Skeletal muscle satellite cell (primary cell): Measurements from ENCODE around the gene RPS21. TPM values are rescaled to one million over a fixed set of nuclear protein-coding genes. Genes with fewer than 3 reads are reported as not detected.

Experiments used
- H3K27me3 ChIP-seq: 2 replicates; pipeline ENCODE4 v1.7.0; 2013; ENCODE audit warnings: low read length; ENCODE audit not compliant: control insufficient read depth, insufficient read depth
- H3K36me3 ChIP-seq: 2 replicates; pipeline ENCODE4 v1.7.0; 2013; ENCODE audit warnings: mild to moderate bottlenecking, control low read depth, low read length; ENCODE audit not compliant: insufficient read depth
- H3K4me1 ChIP-seq: 2 replicates; pipeline ENCODE4 v1.7.0; 2013; ENCODE audit warnings: low read length; ENCODE audit not compliant: control insufficient read depth, insufficient read depth
- H3K4me2 ChIP-seq: 2 replicates; pipeline ENCODE4 v1.7.0; 2013; ENCODE audit warnings: mild to moderate bottlenecking, low read length
- H3K4me3 ChIP-seq: 2 replicates; pipeline ENCODE4 v1.7.0; 2013; ENCODE audit warnings: low read length
- H3K9ac ChIP-seq: 2 replicates; pipeline ENCODE4 v1.7.0; 2013; ENCODE audit warnings: mild to moderate bottlenecking, low read depth, low read length, moderate library complexity
- H3K9me3 ChIP-seq: replicated peaks from 2 replicates; pipeline ENCODE4 v1.7.0; 2013; ENCODE audit warnings: mild to moderate bottlenecking, control low read depth, low read length
- total RNA-seq: library from RNA; depleted of rRNA; stranded (reverse); fragments of >200 nt; gene quantifications from 2 replicates; pipeline ENCODE4 v1.2.3, GENCODE V29; 2012; rRNA removed

RPS21 gene
- total RNA-seq = 598 and 965 TPM in 2 replicates

DNA sequence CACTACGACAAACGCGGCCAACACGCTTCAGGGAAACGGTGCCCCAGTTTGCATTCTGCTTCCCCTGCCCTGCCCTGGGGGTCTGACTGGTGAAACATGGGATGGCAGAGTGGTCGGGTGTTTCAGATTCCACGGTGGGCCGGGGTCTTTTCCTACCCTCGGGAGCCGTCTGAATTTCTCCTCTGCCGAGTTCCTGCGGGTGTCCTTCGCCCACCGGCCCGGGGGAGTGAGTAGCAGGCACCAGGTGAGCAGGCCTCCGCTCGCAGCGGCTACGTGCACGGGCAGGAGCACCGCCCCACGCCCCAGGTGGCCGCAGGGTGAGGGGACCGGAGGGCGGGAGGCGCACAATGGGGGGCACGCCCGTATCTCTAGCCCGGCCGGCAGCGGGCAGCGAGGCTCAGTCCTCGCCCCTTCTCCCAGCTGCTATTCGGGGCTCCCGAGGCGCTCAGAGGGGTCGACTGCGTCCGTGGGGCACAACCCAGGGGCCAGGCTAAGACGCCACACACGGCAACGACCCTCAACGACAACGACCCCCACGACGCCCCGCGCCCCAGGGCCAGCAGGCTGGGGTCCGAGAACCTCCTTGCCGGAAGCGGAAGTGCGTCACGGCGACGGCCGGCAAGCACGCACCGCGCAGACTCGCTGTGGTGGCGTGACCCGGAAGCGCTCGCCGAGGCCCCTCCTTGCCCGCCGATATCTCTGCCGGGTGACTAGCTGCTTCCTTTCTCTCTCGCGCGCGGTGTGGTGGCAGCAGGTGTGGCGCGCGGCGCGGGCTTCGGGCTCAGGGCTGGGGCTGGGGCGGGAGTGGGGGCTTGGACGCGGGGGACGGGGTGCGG, at the start of gene RPS21:
Gene RPS21 (plus strand): TSS at position 721 of the 836 bp plus-strand sequence. CDS start 236 bp downstream, outside the sequence.
- H3K9me3 ChIP-seq = no peaks in the 10 kb centered on the region
- peaks cover 21% of the 10 kb centered on the region for H3K4me1 ChIP-seq
- no peaks in the 10 kb centered on the region for H3K27me3 ChIP-seq
- H3K4me2 ChIP-seq = peak within 1 kb of the TSS; percentile 96
- H3K9ac ChIP-seq = peak within 1 kb of the TSS; percentile 99
- peak within 1 kb of the TSS; percentile 96 for H3K4me3 ChIP-seq
- H3K36me3 ChIP-seq = peaks cover 47% of the 10 kb centered on the region

DNA sequence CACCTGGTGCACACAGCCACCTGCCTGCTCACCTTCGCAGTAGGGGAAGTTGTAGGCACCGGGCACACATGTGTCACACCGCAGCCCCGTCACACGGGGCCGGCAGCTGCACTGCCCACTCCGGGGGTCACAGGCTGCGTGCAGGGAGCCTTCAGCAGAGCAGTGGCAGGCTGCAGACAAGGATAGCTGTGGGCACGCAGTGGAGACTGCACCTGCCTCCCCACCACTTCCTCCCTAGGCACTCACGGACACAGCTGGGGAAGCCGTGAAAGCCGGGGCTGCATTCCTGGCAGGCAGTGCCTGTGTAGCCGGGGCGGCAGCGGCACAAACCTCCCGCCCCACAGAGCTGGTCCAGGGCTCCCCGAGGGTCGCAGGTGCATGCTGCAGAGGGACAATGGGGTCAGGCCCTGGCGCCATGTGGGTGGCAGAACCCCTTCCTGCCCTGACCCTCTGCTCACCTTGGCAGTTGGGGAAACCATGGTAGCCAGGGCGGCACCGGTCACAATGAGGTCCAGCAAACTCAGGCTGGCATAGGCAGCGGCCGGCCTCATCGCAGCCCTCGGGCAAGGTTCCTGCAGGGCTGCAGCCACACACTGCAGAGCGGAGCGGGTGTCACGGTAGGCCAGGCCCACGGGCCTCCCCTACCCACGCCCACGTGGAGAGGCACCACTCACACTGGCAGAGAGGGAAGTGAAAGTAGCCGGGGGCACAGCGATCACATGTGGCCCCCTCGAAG, 49.2 kb upstream of the RPS21 start:
- no peak overlapping the region for H3K4me3 ChIP-seq
- H3K9ac ChIP-seq = no peak overlapping the region
- H3K27me3 ChIP-seq = no peaks in the 10 kb centered on the region
- no peak overlapping the region for H3K4me2 ChIP-seq
- H3K9me3 ChIP-seq = peaks cover 3% of the 10 kb centered on the region
- peaks cover 17% of the 10 kb centered on the region for H3K36me3 ChIP-seq
- H3K4me1 ChIP-seq = no peaks in the 10 kb centered on the region

DNA sequence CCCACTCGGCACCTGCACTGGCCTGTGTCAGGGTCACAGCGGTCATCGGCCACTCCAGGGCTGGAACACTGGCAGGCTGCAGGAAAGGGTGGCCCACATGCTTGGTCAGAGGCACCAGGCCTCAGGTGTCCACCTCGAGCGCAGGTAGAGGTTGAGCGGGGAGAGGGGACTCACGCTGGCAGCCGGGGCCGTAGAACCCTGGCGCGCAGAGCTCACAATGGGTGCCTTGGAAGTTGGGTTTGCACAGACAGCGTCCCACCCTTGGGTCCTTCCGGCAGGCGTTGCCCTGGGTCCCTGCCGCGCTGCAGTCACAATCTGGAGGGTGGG, 48.6 kb upstream of the RPS21 start:
- Histone ChIP-seq H3K4me3 (no peak overlapping the region), H3K36me3 (peaks cover 17% of the 10 kb centered on the region), H3K9ac (no peak overlapping the region), H3K4me2 (no peak overlapping the region), H3K4me1 (no peaks in the 10 kb centered on the region), H3K9me3 (peaks cover 3% of the 10 kb centered on the region), H3K27me3 (no peaks in the 10 kb centered on the region)

DNA sequence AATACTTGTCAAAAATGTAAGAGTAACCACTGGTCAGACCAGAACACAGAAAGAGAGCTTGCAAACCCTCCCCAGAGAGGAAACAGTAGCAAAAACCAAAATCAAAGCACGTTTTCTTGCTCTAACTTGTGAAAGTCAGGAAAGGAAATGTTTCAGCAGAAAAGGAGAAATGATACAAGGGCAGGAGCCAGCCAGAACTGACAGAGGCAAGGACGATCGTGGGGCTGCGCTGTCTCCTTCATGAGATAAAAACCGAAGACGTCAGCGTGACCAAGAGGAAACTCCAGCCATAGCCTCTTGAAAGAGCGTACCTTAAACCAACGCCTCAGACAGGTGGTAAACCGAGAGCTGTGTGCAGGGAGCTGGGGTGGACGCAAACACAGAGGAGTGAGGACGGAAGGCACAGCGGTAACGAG, 47.2 kb upstream of the RPS21 start:
- peaks cover 17% of the 10 kb centered on the region for H3K36me3 ChIP-seq
- H3K4me3 ChIP-seq = no peak overlapping the region
- H3K27me3 ChIP-seq = no peaks in the 10 kb centered on the region
- H3K4me1 ChIP-seq = no peaks in the 10 kb centered on the region
- H3K9ac ChIP-seq = no peak overlapping the region
- H3K9me3 ChIP-seq = peaks cover 3% of the 10 kb centered on the region
- no peak overlapping the region for H3K4me2 ChIP-seq

DNA sequence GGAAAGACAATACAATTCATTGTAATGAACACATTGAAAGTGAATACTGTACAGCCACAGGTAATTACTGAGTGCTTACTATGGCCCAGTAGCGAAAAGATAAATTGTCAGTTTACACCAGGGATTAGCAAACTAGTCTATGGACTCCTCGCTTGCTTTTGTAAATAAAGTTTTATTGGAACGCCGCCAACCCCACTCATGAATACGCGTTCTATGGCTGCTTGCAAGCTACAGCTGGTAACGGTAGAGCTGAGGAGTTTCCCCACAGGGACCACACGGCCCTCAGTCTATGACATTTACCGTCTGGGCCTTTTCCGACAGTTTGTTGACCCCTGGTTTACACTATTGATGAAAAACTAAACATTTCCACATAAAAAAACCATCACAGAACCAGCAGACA, 44.0 kb upstream of the RPS21 start:
- Histone ChIP-seq H3K9ac (no peak overlapping the region), H3K4me2 (no peak overlapping the region), H3K4me1 (no peaks in the 10 kb centered on the region), H3K4me3 (no peak overlapping the region), H3K27me3 (no peaks in the 10 kb centered on the region), H3K36me3 (peaks cover 14% of the 10 kb centered on the region), H3K9me3 (peaks cover 3% of the 10 kb centered on the region)

DNA sequence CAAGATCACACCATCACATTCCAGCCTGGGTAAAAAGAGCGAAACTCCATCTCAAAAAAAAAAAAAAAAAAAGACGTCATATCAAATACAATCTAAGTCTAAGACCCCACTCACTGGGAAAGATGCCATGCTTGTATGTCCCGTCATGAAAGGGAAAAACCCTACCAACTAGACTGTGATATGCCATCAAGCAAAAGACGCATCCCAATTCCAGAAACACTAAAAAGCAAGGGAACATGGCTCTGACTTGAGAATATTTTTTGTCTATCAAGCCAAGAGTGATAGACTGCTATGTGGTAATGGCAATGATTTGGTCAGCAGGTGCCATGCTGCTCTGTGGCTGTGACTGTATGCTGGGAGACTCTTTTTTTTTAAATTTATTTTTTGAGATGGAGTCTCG, 42.8 kb upstream of the RPS21 start:
- no peak overlapping the region for H3K9ac ChIP-seq
- H3K27me3 ChIP-seq = no peaks in the 10 kb centered on the region
- no peak overlapping the region for H3K4me2 ChIP-seq
- peaks cover 14% of the 10 kb centered on the region for H3K36me3 ChIP-seq
- H3K4me1 ChIP-seq = no peaks in the 10 kb centered on the region
- H3K9me3 ChIP-seq = peaks cover 3% of the 10 kb centered on the region
- no peak overlapping the region for H3K4me3 ChIP-seq

DNA sequence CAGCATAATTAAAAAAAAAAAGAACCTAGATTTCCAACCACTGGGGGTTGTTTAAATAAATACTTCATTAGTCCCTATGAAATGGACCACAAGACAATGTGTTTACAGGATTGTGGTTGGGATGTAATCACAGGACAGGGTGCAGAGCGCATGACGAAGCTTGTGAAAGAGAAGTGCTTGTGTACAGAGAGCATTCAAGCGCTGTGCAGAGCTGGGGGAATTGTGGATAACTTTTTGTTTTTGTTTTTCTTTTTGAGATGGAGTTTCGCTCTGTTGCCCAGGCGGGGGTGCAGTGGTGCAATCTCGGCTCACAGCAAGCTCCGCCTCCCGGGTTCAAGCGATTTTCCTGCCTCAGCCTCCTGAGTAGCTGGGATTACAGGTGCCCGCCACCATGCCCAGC, 42.1 kb upstream of the RPS21 start:
- Histone ChIP-seq H3K4me2 (no peak overlapping the region), H3K27me3 (no peaks in the 10 kb centered on the region), H3K4me1 (no peaks in the 10 kb centered on the region), H3K4me3 (no peak overlapping the region), H3K9ac (no peak overlapping the region), H3K9me3 (peaks cover 3% of the 10 kb centered on the region), H3K36me3 (peaks cover 12% of the 10 kb centered on the region)

DNA sequence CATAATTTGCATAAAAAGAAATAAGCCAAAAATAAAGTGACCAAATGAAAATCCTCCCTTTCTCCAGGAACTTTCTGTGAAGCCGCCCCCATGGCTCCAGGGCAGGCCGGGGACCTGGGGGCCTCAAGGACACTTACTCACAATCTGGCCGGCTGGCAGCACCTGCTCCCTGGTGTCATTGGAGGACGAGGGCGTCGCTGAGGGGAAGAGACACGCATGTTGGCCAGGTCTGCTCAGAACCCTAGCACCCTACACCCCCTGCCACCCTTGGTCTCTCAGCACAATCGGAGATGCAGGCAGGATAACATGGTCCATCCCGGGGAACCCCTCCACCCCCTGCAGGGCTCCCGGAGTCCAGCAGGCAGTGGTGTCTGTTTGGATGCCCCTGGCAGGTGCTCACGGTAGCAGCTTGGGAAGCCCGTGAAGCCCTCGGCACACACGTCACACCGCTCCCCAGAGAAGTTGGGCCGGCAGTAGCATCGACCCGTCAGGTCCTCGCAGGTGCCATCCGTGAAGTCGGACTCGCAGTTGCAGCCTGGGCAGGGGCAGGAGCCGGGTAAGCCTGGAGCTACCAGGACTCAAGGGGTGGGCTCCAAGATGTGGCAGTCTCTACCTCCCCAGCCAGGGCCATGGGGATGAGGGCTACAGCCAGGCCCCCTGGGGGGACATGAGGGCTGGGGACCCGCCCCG, 41.1 kb upstream of the RPS21 start:
- Histone ChIP-seq H3K27me3 (no peaks in the 10 kb centered on the region), H3K36me3 (peaks cover 14% of the 10 kb centered on the region), H3K4me2 (no peak overlapping the region), H3K4me1 (no peaks in the 10 kb centered on the region), H3K9me3 (peaks cover 3% of the 10 kb centered on the region), H3K4me3 (no peak overlapping the region), H3K9ac (no peak overlapping the region)

DNA sequence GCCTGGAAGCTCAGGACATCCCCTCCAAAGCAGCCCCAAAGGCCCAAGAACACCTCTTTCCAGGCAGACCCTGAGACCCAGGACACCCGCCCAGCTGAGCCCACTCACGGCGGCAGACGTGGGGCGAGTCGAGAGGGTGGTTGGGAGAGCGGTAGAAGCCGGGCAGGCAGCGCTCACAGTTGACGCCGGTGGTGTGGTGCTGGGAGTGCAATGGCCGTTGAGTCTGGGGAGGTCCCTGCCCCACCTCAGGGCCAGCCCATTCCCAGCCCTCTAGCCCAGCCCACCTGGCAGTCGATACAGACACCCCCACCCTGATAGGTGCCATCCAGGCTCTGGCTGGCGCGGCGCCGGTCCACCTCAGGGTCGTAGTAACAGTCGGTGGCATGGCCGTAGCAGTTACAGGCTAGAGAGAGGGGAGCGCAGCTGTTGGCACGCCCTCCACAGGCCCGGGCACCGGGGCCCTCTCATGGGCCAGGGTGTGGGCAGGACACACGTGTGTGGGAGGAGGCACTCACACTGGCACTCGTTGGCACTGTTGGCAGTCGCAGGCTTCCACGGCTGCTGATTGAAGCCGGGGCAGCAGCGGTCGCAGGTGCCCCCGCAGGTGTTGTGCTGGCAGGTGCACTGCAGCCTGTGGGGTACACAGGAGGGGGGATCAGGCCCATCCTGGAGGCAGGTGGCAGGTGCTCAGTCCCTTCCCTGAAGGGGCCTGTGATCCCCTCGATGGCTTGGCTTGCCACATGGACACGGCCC, 40.3 kb upstream of the RPS21 start:
- Histone ChIP-seq H3K4me1 (no peaks in the 10 kb centered on the region), H3K4me2 (no peak overlapping the region), H3K9ac (no peak overlapping the region), H3K4me3 (no peak overlapping the region), H3K36me3 (peaks cover 16% of the 10 kb centered on the region), H3K27me3 (no peaks in the 10 kb centered on the region), H3K9me3 (no peaks in the 10 kb centered on the region)

DNA sequence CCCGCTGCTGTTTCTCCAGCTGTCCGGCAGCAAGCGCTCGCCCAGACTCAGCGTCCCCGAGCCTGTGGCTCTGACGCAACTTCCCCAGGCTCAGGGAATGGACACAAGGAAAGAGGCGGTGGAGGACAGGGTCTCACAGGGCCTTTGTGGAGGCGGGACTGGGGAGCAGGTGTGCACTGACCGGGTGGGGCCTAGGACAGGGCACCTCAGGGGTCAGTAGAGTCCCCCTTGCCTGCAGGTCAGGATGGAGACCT, 39.8 kb upstream of the RPS21 start:
- peaks cover under 1% of the 10 kb centered on the region for H3K4me1 ChIP-seq
- H3K36me3 ChIP-seq = peaks cover 18% of the 10 kb centered on the region
- no peak overlapping the region for H3K9ac ChIP-seq
- H3K4me2 ChIP-seq = no peak overlapping the region
- no peaks in the 10 kb centered on the region for H3K9me3 ChIP-seq
- no peak overlapping the region for H3K4me3 ChIP-seq
- H3K27me3 ChIP-seq = no peaks in the 10 kb centered on the region

DNA sequence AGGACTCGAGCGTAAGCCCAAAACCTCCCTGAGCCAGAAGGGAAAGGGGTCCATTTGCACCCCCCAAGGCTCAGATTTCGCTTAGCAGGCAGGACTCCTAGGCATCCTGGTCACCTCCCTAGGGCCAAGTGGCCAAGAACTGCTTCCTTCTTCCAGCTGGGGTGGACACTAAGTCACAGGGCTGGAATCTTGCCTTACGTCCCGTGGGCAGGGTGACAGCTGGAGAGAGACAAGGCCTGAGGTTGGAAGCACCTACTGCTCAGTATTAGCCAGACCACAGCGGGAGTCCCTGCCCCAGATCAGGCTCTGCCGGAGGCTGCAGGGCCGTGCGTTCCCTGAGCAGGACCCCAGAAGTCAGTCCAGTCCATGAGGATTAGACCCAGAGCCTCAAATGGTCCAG, 39.5 kb upstream of the RPS21 start:
- H3K9ac ChIP-seq = no peak overlapping the region
- H3K4me1 ChIP-seq = peaks cover 4% of the 10 kb centered on the region
- no peaks in the 10 kb centered on the region for H3K27me3 ChIP-seq
- H3K9me3 ChIP-seq = no peaks in the 10 kb centered on the region
- no peak overlapping the region for H3K4me2 ChIP-seq
- H3K4me3 ChIP-seq = no peak overlapping the region
- peaks cover 19% of the 10 kb centered on the region for H3K36me3 ChIP-seq
